Measurements from ENCODE around the gene SARM1.
A peak's percentile ranks its signal among the peaks of the same experiment; 100 is the strongest.

Gene SARM1

DNA sequence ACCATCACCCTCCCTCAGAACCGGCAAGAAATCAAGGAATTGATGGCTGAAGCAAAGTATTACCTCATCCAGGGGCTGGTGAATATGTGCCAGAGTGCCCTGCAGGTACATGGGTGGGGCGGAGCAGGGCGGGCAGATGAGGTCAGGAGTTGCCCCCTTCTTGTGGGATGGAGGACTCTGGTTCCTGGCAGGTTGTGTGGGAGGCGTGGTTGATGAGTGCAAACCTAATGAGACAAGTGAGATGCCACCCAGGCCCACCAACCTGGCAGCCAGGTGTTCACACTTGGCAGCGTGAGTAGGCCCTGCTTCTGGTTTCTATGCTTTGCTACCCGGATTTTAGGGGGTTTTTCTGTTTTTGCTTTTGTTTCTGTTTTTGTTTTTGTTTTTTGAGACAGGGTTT is 31.1 kb upstream of the SARM1 start:
- DNase-seq (ENCODE audit: extremely low read depth in 1 of 2, low read depth in 1 of 2): no peak

- no peak for DNase-seq (ENCODE audit: extremely low read depth in 1 of 2, low read depth in 1 of 2)
Measured at GRCh38 chr17:28341516-28341915, 30.0 kb upstream of the SARM1 start.

GRCh38 chr17:28342313-28342712 is 29.2 kb upstream of the SARM1 start:
- DNase-seq (ENCODE audit: extremely low read depth in 1 of 2, low read depth in 1 of 2): no peak

DNA sequence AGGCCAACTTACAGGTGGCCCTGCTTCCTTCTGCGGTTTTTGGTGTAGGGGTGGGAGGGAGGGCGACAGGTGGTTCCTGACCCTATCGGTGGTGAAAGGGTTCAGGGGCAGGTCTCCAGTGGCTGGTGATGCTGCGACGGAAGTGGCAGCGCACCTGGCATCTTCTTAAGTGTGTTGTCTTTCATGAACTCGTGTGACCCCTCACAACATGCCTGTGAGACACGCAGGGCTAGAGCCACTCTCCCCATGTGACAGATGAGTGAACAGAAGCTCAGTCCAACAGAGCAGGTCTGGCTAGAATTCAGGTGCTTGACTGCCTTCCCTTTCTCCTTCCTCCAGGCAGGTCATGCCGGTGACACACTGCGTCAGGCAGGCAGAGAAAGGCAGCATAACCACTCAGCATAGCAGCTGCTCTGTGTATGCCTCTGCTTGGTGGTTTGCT is 28.0 kb upstream of the SARM1 start:
- DNase-seq (ENCODE audit: extremely low read depth in 1 of 2, low read depth in 1 of 2): no peak

DNA sequence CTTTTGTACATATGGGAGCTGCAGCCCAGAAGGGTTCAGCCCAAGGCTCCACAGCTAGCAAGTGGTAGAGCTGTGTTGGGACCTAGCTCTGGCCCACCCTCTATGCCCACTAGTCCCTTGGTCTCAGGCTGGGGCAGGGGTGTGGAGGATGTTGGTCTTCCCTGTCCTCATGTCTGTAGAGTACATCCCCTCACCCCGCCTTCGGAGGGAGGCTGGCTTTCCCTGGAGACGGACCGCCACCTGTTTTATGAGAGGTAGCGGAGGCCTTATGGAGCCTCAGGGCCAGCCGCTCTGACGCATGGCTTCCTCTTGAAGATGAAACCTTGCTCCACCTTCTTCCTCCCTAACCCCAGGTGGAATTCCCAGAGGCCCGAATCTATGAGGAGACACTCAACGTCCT is 27.5 kb upstream of the SARM1 start:
- no peak for DNase-seq (ENCODE audit: extremely low read depth in 1 of 2, low read depth in 1 of 2)

GRCh38 chr17:28344435-28344901 is 27.0 kb upstream of the SARM1 start:
- DNase-seq (ENCODE audit: extremely low read depth in 1 of 2, low read depth in 1 of 2): no peak

DNA sequence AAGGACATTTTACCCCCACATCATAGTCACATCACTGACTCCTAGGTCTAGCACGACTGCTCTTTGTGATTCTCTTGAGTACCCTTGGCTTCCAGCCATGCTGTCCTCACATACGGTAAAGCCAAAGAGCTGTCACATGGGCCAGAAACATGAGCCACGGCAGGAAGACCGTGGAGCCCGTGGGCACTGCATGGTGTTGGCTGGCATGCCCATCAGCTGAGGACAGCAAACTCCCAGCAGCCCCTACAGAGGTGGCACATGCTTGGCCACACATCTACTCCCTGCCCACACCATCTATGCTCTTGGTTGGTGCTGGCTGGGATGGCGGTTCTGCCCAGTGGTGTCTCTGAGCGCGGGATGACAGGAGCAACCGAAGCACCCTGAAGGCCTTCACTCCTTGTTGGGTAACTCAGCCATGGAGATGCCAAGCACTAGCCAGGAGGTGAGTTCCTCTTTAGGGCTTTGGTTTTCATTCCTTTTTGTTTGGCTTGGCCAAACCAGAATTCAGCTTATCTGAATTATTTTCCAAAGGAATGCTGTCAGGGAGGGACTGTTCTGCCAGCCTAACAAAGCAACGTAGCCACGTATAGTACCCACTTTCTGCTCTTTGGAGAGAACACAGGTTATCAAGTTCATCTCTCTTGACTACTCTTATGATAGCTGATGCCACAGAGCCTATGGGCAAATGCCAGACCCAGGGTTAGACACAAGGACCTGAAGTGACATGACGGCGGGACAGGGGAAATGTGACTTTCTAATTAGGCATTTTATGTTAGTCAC is 25.9 kb upstream of the SARM1 start:
- no peak for DNase-seq (ENCODE audit: extremely low read depth in 1 of 2, low read depth in 1 of 2)

GRCh38 chr17:28346199-28346580 is 25.3 kb upstream of the SARM1 start:
- no peak for DNase-seq (ENCODE audit: extremely low read depth in 1 of 2, low read depth in 1 of 2)

GRCh38 chr17:28346746-28347246 is 24.7 kb upstream of the SARM1 start:
- DNase-seq (ENCODE audit: extremely low read depth in 1 of 2, low read depth in 1 of 2): no peak

GRCh38 chr17:28347261-28347891 is 24.1 kb upstream of the SARM1 start:
- no peak for DNase-seq (ENCODE audit: extremely low read depth in 1 of 2, low read depth in 1 of 2)

DNA sequence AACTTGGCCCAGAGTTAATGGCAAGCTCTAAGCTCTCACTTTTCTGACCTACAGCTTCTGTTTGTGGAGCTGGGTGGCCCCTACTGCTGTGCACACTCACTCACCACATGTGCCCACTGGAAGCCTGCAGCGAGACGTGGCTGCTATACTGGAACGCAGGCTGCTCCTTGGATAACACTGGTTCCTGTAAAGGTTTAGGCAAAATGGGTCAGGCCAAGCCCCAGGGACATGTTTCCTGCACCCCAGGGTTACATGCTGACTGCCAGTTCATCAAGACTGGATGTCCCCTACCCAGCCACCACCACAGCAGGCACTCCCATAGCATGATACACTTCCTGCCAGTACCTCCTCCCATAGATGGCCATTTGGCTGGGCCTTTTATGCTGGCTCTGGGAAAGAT is 22.5 kb upstream of the SARM1 start:
- DNase-seq (ENCODE audit: extremely low read depth in 1 of 2, low read depth in 1 of 2): no peak

DNA sequence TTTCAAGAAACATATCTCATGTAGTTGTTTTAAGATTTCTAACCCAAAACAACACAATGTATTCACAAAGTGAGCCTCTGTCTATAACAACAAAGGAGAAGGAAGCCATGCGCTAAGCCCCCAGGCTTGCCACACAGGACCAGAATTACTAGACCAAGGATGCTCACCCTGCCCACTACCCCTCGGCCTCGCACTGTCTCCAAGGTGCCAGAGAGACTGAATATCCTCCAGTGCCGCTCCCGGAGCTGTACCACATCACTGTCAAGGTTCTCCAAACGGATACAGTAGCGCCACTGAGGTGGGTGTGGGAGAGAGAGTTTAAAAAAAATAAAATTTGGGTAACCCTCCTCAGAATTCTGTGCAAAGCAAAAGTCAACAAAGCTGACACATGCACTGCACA is 21.2 kb upstream of the SARM1 start:
- DNase-seq (ENCODE audit: extremely low read depth in 1 of 2, low read depth in 1 of 2): no peak

- DNase-seq (ENCODE audit: extremely low read depth in 1 of 2, low read depth in 1 of 2): peak; percentile 89 to 92
Measured at GRCh38 chr17:28357061-28357900, 14.2 kb upstream of the SARM1 start, which contains the start of gene POLDIP2. Gene POLDIP2 (minus strand): TSS chr17:28357527. CDS start chr17:28357448, 79 bp downstream.

DNA sequence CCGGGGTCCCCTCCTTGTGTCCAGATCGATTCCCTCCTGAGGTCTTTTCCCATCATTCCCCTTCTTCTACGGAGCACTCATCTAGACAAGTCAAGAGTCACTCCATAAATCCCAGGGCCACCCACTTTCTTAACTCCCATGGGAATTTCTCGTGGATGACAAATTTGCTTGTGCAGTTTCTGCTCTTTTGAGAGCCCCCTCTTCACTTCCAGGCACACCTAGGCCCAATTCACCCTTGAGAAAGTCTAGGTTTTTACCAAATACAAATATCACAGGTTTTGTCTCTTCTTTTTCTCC is 13.6 kb upstream of the SARM1 start:
- no peak for DNase-seq (ENCODE audit: extremely low read depth in 1 of 2, low read depth in 1 of 2)

- DNase-seq (ENCODE audit: extremely low read depth in 1 of 2, low read depth in 1 of 2): no peak
Measured at GRCh38 chr17:28363186-28363585, 8.3 kb upstream of the SARM1 start.

DNA sequence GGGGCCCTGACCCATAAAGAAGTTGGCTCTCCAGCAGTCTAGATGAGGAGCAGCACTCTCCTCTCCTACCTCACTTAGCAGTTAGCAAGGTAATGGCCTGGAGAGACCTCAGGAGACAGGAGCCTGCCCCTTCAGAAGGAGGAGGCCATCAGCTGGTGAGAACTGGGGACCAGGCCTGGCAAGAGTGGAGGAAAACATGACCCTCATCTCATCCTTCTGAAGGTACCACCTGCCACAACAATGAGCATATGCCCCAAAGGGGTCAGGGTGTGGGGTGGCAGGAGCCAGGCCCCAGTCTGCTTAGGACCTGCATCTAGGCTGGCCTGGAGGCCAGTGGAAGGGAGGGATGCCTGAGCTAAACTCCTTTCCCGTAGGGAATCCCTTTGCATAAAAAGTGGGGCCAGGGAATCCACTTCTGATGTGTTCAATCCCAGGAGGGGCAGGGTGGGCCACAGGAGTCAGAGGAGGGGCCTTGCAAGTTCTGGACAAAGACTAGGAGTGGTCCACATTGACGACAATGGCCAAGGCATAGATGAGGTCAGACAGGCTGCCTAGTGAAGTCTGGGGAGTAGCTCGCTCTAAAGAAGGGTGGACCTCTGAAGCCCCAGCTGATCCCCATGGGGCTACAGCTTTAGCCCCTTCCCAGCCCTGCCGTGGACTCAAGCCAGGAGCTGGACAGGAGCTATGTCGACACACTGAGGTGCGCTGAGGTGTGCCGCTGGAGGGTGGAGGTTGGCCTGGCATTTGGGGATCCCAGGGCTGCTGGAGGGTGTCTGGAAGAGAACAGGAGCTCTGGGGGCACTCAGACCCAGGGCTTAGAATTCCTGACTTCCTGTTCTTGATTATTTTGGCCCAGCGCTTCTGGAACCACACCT is 7.5 kb upstream of the SARM1 start:
- no peak for DNase-seq (ENCODE audit: extremely low read depth in 1 of 2, low read depth in 1 of 2)

DNA sequence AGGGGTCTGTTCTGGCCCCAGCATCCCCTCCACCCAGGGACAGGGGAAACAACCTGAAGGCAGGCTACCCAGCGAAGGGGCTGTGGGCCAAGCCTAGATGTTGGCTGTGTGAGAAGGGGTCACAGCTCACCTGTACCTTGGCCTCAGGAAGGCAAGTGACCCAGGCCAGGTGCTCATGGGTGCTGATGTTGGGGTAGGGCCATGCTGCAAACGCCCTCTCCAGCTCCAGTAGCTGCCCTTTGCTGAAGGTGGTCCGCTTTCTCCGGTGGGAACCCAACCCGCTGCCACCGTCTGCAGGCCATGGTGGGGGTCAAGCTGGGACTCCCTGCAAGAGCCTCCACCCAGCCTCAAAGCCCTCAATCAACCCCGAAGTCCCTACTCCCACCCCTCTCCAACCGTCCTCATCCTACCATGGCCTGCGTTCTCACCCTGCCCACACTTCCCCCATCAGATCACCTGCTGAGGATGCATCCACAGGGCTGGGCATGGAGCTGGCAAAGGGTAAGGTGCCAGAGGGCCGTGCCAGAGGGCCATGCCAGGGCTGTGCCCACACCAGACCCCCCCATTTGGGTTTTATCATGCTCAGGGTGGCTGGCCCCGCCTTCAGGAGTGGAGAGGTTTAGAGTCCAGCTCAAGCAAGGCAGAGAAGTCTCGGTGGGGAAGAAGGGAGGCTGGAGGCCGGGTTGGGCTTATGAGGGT is 6.7 kb upstream of the SARM1 start, which contains the start of gene SEBOX:
TSS of gene SEBOX (minus strand) at position 535 of the 699 bp plus-strand sequence. CDS start at position 487, 48 bp downstream.
- DNase-seq (ENCODE audit: extremely low read depth in 1 of 2, low read depth in 1 of 2): no peak

- DNase-seq (ENCODE audit: extremely low read depth in 1 of 2, low read depth in 1 of 2): no peak
Measured at GRCh38 chr17:28365487-28365886, 6.0 kb upstream of the SARM1 start.

- no peak for DNase-seq (ENCODE audit: extremely low read depth in 1 of 2, low read depth in 1 of 2)
Measured at GRCh38 chr17:28366605-28367004, 4.9 kb upstream of the SARM1 start.
